Measurements from ENCODE around the gene URGCP. TPM values are rescaled to one million over a fixed set of nuclear protein-coding genes. Genes with fewer than 3 reads are reported as not detected.

The URGCP gene
- total RNA-seq, 1 donor from 2014 or later: 21.1 TPM

DNA sequence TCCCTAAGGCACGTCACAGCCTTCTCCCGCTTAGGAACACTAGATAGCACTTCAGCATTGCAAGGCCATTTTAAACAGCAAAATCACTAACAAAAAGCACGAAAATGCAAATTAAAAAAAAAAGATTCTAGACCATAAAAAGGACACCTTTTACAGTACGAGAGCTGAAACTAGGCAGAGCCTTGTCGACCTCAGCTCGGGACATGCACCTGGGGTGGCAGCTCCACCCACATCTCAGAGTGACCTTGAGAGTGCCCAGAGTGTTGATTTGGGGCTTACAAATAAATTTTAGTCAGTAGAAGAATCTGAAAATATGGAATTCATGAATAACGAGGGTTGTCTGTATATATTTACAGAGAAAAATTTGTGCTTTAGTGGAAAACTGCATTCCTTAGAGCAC, 38.2 kb downstream of the URGCP start:
- H3K36me3 ChIP-seq: peaks cover 0 to 11% of the 10 kb centered on the region in 2 donors
- H3K27ac ChIP-seq: peak overlapping the region; percentile 98
- H3K4me3 ChIP-seq: peak overlapping the region; percentile 88 to 93
- no peak for DNase-seq (ENCODE audit: extremely low spot score in 2 of 2)
- peaks cover 43% of the 10 kb centered on the region for H3K4me1 ChIP-seq
- TF ChIP-seq POLR2AphosphoS5 (IDR thresholded peaks at IDR 0.05; ENCODE audit: insufficient read depth in 1 of 2, low read depth in 1 of 2): no peak
- TF ChIP-seq POLR2A (IDR thresholded peaks at IDR 0.05): no peak
- TF ChIP-seq, protein P1, sequence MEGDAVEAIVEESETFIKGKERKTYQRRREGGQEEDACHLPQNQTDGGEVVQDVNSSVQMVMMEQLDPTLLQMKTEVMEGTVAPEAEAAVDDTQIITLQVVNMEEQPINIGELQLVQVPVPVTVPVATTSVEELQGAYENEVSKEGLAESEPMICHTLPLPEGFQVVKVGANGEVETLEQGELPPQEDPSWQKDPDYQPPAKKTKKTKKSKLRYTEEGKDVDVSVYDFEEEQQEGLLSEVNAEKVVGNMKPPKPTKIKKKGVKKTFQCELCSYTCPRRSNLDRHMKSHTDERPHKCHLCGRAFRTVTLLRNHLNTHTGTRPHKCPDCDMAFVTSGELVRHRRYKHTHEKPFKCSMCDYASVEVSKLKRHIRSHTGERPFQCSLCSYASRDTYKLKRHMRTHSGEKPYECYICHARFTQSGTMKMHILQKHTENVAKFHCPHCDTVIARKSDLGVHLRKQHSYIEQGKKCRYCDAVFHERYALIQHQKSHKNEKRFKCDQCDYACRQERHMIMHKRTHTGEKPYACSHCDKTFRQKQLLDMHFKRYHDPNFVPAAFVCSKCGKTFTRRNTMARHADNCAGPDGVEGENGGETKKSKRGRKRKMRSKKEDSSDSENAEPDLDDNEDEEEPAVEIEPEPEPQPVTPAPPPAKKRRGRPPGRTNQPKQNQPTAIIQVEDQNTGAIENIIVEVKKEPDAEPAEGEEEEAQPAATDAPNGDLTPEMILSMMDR (IDR thresholded peaks at IDR 0.05): no peak
- no peaks in the 10 kb centered on the region for H3K9me3 ChIP-seq
- intact Hi-C loops (cut with DNase I): no loop called here
- no peaks in the 10 kb centered on the region for H3K27me3 ChIP-seq

DNA sequence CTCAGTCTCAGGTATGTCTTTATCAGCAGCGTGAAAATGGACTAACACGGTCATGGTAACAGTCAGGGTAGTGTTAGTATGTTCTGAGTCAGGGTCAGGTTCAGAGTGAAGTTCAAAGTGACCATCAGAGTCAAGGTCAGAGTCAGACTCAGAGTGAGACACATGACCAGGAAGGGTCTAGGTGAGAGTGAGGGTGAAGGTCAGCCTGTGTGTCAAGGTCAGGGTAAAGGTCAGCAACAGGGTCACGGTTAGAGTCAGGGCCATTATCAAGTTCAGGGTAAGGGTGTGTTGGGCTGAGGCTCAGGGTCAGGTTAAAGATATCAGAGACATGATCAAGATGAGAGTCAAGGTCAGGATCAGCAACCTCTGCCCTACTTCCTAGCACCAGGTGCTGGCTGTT, 41.1 kb downstream of the URGCP start:
- TF ChIP-seq POLR2A (IDR thresholded peaks at IDR 0.05) (no peak), POLR2AphosphoS5 (IDR thresholded peaks at IDR 0.05; ENCODE audit: insufficient read depth in 1 of 2, low read depth in 1 of 2) (no peak)
- TF ChIP-seq, protein P1 (IDR thresholded peaks at IDR 0.05): no peak
- no peaks in the 10 kb centered on the region for H3K9me3 ChIP-seq
- no peak overlapping the region for H3K4me3 ChIP-seq
- H3K4me1 ChIP-seq: peaks cover 17% of the 10 kb centered on the region
- H3K36me3 ChIP-seq: peaks cover 0 to 11% of the 10 kb centered on the region in 2 donors
- no peaks in the 10 kb centered on the region for H3K27me3 ChIP-seq
- DNase-seq (ENCODE audit: extremely low spot score in 2 of 2): no peak
- no peak overlapping the region for H3K27ac ChIP-seq
- intact Hi-C loops (cut with DNase I): no loop called here

DNA sequence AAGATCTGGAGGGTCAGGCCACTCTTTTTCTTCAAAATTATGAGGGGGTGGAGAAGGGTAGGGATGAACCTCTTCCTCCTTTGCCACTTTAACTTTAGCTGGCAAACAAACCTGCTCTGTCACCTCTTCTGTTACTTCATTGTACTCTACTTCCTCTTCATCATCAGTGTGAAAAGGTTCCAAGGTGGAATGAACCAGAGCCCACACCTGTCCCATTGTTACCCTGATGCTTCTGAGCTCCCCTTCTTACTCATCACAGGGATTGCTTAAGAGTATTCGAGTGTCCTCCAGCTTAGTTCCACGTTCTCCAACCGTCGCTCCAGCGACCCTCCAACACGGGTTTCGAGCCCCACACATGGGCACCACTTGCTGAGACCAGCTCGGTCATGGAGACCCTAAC, 42.3 kb downstream of the URGCP start:
- intact Hi-C loops (cut with DNase I): no loop called here
- no peak for DNase-seq (ENCODE audit: extremely low spot score in 2 of 2)
- peaks cover 10% of the 10 kb centered on the region for H3K4me1 ChIP-seq
- H3K4me3 ChIP-seq: no peak overlapping the region
- H3K27me3 ChIP-seq: no peaks in the 10 kb centered on the region
- no peak overlapping the region for H3K27ac ChIP-seq
- peaks cover 0 to 11% of the 10 kb centered on the region in 2 donors for H3K36me3 ChIP-seq
- TF ChIP-seq POLR2AphosphoS5 (IDR thresholded peaks at IDR 0.05; ENCODE audit: insufficient read depth in 1 of 2, low read depth in 1 of 2) (peak in 1 of 2 donors; percentile 21), POLR2A (IDR thresholded peaks at IDR 0.05) (no peak)
- TF ChIP-seq, protein P1 (IDR thresholded peaks at IDR 0.05): no peak
- H3K9me3 ChIP-seq: no peaks in the 10 kb centered on the region

DNA sequence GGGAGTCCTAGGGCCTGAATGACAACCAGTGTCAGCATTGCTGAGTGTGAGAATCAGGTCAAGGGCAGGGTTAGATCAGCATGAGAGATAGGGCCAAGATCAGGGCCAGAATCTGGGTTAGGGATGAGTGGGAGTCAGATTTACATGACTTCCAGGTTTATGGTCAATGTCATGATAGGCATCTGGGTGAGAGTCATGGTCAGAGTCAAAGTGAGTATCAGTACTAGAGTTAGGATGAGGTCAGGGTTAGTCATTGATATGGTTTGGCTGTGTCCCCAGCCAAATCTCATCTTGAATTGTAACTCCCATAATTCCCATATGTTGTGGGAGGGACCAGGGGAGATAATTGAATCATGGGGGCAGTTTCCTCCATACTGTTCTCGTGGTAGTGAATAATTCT, 49.4 kb downstream of the URGCP start:
- Histone ChIP-seq H3K27ac (no peak overlapping the region), H3K27me3 (no peaks in the 10 kb centered on the region), H3K9me3 (no peaks in the 10 kb centered on the region), H3K36me3 (no peaks in the 10 kb centered on the region), H3K4me3 (no peak overlapping the region), H3K4me1 (no peaks in the 10 kb centered on the region)
- TF ChIP-seq, protein P1 (IDR thresholded peaks at IDR 0.05): no peak
- TF ChIP-seq POLR2A (IDR thresholded peaks at IDR 0.05) (no peak), POLR2AphosphoS5 (IDR thresholded peaks at IDR 0.05; ENCODE audit: insufficient read depth in 1 of 2, low read depth in 1 of 2) (no peak)
- no peak for DNase-seq (ENCODE audit: extremely low spot score in 2 of 2)
- intact Hi-C loops (cut with DNase I): no loop called here

DNA sequence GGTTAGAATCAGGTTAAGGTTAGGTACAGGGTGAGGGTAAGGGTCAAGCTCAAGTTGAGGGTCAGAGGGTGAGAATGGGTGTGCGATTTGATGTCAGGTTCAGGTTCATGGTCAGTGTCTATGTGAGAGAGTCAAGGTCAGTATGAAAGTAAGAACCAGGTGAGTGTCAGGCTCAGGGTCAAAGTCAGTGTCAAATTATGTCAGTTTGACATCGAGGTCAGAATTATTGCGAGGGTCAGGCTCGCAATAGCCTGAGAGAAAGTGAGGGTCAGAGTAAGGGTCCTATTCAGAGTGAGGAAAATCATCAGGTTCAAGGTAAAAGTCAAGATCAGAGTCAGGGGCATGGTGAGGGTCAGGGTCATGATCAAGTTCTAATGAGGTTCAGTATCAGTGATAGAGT, 50.1 kb downstream of the URGCP start:
- Histone ChIP-seq H3K27ac (no peak overlapping the region), H3K27me3 (no peaks in the 10 kb centered on the region), H3K36me3 (no peaks in the 10 kb centered on the region), H3K9me3 (no peaks in the 10 kb centered on the region), H3K4me1 (no peaks in the 10 kb centered on the region), H3K4me3 (no peak overlapping the region)
- no peak for TF ChIP-seq POLR2AphosphoS5 (IDR thresholded peaks at IDR 0.05; ENCODE audit: insufficient read depth in 1 of 2, low read depth in 1 of 2)
- TF ChIP-seq POLR2A (IDR thresholded peaks at IDR 0.05): no peak
- TF ChIP-seq, protein P1 (IDR thresholded peaks at IDR 0.05): no peak
- DNase-seq (ENCODE audit: extremely low spot score in 2 of 2): no peak
- intact Hi-C loops (cut with DNase I): no loop called here
